Measurements from ENCODE around the gene CTAGE1.
"Not testable (repeated sequence)": the region's sequence is repeated elsewhere in the genome, so short reads cannot be mapped to it uniquely, and the experiment has no call there.

CTAGE1 gene

GRCh38 chr18:22456547-22456946 lies 38.8 kb upstream of the CTAGE1 start:
- DNase-seq (ENCODE audit: low read depth) = no peak
- TF ChIP-seq CTCF (IDR thresholded peaks at IDR 0.05; ENCODE audit: insufficient read depth, low read depth, low read length, missing control alignments) = no peak
- no peak overlapping the region for H3K4me3 ChIP-seq (ENCODE audit: low read length)

GRCh38 chr18:22456116-22456480 lies 38.4 kb upstream of the CTAGE1 start:
- H3K4me3 ChIP-seq (ENCODE audit: low read length) = no peak overlapping the region
- TF ChIP-seq CTCF (IDR thresholded peaks at IDR 0.05; ENCODE audit: insufficient read depth, low read depth, low read length, missing control alignments) = no peak
- DNase-seq (ENCODE audit: low read depth) = no peak

GRCh38 chr18:22455425-22456115 lies 37.9 kb upstream of the CTAGE1 start:
- DNase-seq (ENCODE audit: low read depth) = no peak
- no peak overlapping the region for H3K4me3 ChIP-seq (ENCODE audit: low read length)
- no peak for TF ChIP-seq CTCF (IDR thresholded peaks at IDR 0.05; ENCODE audit: insufficient read depth, low read depth, low read length, missing control alignments)

- no peak for TF ChIP-seq CTCF (IDR thresholded peaks at IDR 0.05; ENCODE audit: insufficient read depth, low read depth, low read length, missing control alignments)
- no peak for DNase-seq (ENCODE audit: low read depth)
- no peak overlapping the region for H3K4me3 ChIP-seq (ENCODE audit: low read length)
These were observed 35.6 kb upstream of the CTAGE1 start for GRCh38 chr18:22453315-22453714.

- TF ChIP-seq CTCF (IDR thresholded peaks at IDR 0.05; ENCODE audit: insufficient read depth, low read depth, low read length, missing control alignments) = no peak
- DNase-seq (ENCODE audit: low read depth) = no peak
- no peak overlapping the region for H3K4me3 ChIP-seq (ENCODE audit: low read length)
These were observed 34.5 kb upstream of the CTAGE1 start for GRCh38 chr18:22452226-22452668.

GRCh38 chr18:22451796-22452195 lies 34.1 kb upstream of the CTAGE1 start:
- DNase-seq (ENCODE audit: low read depth) = no peak
- H3K4me3 ChIP-seq (ENCODE audit: low read length) = no peak overlapping the region
- no peak for TF ChIP-seq CTCF (IDR thresholded peaks at IDR 0.05; ENCODE audit: insufficient read depth, low read depth, low read length, missing control alignments)

GRCh38 chr18:22450766-22451165 lies 33.1 kb upstream of the CTAGE1 start:
- DNase-seq (ENCODE audit: low read depth); H3K4me3 ChIP-seq (ENCODE audit: low read length): not testable (repeated sequence)

GRCh38 chr18:22450318-22450717 lies 32.6 kb upstream of the CTAGE1 start:
- not testable (repeated sequence) for DNase-seq (ENCODE audit: low read depth); H3K4me3 ChIP-seq (ENCODE audit: low read length)

- not testable (repeated sequence) for H3K4me3 ChIP-seq (ENCODE audit: low read length); DNase-seq (ENCODE audit: low read depth)
These were observed 32.0 kb upstream of the CTAGE1 start for GRCh38 chr18:22449753-22450152.

All from epithelial cell of esophagus (primary cell).